Mucosa of rectum (tissue), 2 donors: ENCODE measurements around the gene PALLD.

Source experiments
- H3K27ac ChIP-seq, 2 donors: one replicate each; pipeline ENCODE4 v1.7.0; 2013; ENCODE audit warnings: inconsistent platforms in 2 of 2, low read depth in 2 of 2, low read length in 2 of 2
- H3K27me3 ChIP-seq, 2 donors: one replicate each; pipeline ENCODE4 v1.7.0; 2013; ENCODE audit warnings: low read length in 2 of 2; ENCODE audit not compliant: control insufficient read depth in 2 of 2, insufficient read depth in 2 of 2
- H3K36me3 ChIP-seq, 2 donors: one replicate each; pipeline ENCODE4 v1.7.0; 2013; ENCODE audit warnings: low read length in 2 of 2; ENCODE audit not compliant: control insufficient read depth in 2 of 2, insufficient read depth in 2 of 2
- H3K4me1 ChIP-seq, 2 donors: one replicate each; pipeline ENCODE4 v1.7.0; 2013; ENCODE audit warnings: low read length in 2 of 2, mild to moderate bottlenecking in 1 of 2; ENCODE audit not compliant: control insufficient read depth in 2 of 2, insufficient read depth in 2 of 2
- H3K4me3 ChIP-seq, 2 donors: one replicate each; pipeline ENCODE4 v1.7.0; 2013; ENCODE audit warnings: low read length in 2 of 2
- H3K9ac ChIP-seq, 2 donors: one replicate each; pipeline ENCODE4 v1.7.0; 2013; ENCODE audit warnings: low read length in 2 of 2, low read depth in 1 of 2, mild to moderate bottlenecking in 1 of 2
- H3K9me3 ChIP-seq, 2 donors: one replicate each; pipeline ENCODE4 v1.7.0; 2013; ENCODE audit warnings: low read length in 2 of 2; ENCODE audit not compliant: control insufficient read depth in 2 of 2
- donor health status: healthy.
- donor health status: Normal muscosa, but diverticular disease.

Gene PALLD

DNA sequence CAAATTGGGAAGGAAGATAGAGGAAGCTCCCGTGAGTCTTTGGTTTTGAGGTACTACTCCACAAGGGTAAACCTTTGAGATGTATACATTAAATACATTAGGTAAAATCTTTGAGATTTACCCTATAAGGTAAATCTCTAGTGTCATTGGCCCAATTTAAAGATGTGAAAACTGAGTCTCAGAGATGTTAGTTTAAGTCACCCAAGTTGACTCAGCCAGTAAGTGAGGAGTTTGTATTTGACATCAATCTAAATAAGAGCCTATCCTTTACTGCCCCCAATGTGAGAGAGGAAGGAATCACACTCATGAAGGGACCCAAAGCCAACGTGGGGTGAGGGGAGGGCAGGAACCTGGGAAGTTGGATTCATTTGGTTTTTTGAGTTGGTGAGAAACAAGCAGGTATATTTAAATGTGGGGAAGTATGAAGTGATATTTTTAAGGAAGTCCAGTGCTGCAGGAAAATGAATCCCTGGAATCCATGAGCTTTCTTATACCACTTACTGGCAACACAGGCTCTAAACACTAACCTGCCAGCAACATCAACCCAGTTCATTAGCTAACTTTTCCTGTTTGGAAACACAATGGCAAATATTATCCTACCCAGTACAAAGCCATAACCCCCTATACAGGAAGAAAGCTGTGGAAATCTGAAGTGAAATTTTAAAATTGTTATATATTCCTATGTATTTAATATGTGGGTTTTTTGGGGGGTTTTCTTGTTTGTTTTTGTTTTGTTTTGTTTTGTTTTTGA is 55.3 kb downstream of the PALLD start:
- H3K27me3 ChIP-seq, result no peaks in the 10 kb centered on the region
- no peaks in the 10 kb centered on the region for H3K36me3 ChIP-seq
- H3K9me3 ChIP-seq, result no peaks in the 10 kb centered on the region
- no peak overlapping the region for H3K4me3 ChIP-seq
- no peak overlapping the region for H3K27ac ChIP-seq
- no peak overlapping the region for H3K9ac ChIP-seq
- no peaks in the 10 kb centered on the region for H3K4me1 ChIP-seq

DNA sequence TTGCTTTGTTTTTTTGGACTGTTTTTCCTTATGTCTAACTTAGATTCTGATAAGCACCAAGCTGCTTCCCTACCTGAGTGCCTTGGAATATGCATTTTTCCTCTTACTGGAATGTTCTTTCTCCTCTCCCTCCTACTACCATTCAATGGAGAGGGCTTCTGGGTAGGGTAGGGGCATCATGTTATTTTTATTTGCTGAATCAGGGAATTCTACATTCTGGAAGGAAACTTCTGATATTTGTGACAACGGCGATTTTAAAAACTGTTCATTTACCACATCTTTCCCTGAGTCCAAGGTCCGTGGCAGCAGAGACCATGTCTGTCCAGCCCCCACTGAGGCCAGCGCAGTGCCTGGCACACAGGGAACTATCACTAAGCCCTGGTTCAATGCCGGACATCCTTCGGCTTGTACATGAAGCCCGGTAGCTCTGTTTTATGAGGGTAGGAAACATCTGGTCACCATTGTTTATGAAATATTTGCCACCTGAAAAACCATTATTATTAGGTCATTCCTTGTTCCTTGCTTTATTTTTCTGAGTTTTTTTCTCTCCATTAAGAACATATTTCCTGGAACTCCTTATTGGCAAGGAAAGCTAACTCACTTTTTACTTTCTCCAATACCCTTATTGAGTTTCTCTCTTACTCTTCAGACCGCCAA is 57.0 kb downstream of the PALLD start:
- no peak overlapping the region for H3K9ac ChIP-seq

DNA sequence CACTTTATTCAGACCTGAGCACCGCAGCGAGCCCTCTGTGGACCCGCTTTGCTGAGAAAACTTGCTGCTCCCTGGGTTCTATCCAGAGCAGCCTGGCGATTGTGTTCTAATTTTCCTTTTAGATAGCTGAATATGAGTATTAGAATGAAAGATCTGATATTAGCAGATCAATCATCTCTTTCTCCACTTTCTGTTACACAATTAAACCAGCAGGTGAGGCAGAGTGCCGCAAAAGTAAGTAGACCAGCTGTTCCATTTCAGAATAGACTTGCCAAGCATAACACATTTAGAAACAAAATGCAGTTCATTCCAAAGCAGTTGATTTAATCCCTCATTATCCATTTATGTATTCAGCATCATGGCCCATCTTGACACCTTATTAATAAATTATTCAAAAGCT is 58.6 kb downstream of the PALLD start:
- H3K9ac ChIP-seq, result no peak overlapping the region

More for the DNA sequence above, 57.0 kb downstream of the PALLD start:
- no peak overlapping the region for H3K27ac ChIP-seq
- H3K4me1 ChIP-seq, result no peaks in the 10 kb centered on the region
- H3K27me3 ChIP-seq, result no peaks in the 10 kb centered on the region
- H3K4me3 ChIP-seq, result no peak overlapping the region
- H3K9me3 ChIP-seq, result no peaks in the 10 kb centered on the region
- H3K36me3 ChIP-seq, result no peaks in the 10 kb centered on the region

DNA sequence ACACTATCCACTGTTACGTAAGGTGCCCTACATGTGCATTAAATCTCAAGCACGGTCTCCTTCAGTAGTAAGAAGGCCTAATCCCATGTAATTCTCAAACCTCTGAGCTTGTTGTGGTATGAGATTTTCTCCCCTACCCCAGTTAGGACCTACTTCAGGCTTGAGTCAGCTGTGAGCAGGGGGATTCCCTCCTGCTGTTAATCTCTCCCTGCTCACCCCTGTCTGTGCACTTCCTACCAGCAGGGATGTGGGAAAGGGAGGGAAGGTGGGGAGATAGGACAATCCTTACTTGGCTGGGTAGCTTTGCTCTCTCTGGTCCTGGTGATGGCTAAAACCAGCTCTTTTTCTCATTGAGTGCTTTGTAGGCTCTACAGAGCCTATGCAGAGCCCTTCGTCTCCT is 60.8 kb downstream of the PALLD start:
- Histone ChIP-seq H3K9ac (no peak overlapping the region), H3K9me3 (no peaks in the 10 kb centered on the region), H3K27ac (no peak overlapping the region), H3K4me1 (peaks cover 0 to 6% of the 10 kb centered on the region in 2 donors), H3K27me3 (no peaks in the 10 kb centered on the region), H3K4me3 (no peak overlapping the region), H3K36me3 (no peaks in the 10 kb centered on the region)

More for the DNA sequence above, 58.6 kb downstream of the PALLD start:
- Histone ChIP-seq H3K36me3 (no peaks in the 10 kb centered on the region), H3K4me1 (no peaks in the 10 kb centered on the region), H3K27ac (no peak overlapping the region), H3K9me3 (no peaks in the 10 kb centered on the region), H3K27me3 (no peaks in the 10 kb centered on the region), H3K4me3 (no peak overlapping the region)

DNA sequence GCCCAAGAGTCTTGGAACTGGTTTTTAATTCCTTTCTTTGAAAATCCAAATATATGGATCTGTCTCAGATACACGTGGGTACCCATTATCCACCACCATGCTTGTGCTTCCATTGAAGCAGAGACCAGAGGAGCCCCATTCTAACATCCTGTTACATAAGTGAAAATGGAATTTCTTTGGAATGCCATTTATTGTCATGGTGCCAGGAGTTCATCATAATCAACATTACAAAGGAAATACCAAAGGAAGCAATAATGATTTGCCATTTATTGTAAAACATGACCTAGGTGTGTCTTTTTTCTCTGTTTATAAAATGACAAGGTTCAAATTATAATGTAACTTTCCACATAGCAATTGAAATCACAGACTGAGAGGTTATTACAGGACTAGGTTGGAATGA is 61.7 kb downstream of the PALLD start:
- no peak overlapping the region for H3K9ac ChIP-seq
- H3K27me3 ChIP-seq, result no peaks in the 10 kb centered on the region
- no peak overlapping the region for H3K4me3 ChIP-seq
- H3K36me3 ChIP-seq, result no peaks in the 10 kb centered on the region
- no peak overlapping the region for H3K27ac ChIP-seq
- H3K9me3 ChIP-seq, result no peaks in the 10 kb centered on the region
- peaks cover 0 to 6% of the 10 kb centered on the region in 2 donors for H3K4me1 ChIP-seq

DNA sequence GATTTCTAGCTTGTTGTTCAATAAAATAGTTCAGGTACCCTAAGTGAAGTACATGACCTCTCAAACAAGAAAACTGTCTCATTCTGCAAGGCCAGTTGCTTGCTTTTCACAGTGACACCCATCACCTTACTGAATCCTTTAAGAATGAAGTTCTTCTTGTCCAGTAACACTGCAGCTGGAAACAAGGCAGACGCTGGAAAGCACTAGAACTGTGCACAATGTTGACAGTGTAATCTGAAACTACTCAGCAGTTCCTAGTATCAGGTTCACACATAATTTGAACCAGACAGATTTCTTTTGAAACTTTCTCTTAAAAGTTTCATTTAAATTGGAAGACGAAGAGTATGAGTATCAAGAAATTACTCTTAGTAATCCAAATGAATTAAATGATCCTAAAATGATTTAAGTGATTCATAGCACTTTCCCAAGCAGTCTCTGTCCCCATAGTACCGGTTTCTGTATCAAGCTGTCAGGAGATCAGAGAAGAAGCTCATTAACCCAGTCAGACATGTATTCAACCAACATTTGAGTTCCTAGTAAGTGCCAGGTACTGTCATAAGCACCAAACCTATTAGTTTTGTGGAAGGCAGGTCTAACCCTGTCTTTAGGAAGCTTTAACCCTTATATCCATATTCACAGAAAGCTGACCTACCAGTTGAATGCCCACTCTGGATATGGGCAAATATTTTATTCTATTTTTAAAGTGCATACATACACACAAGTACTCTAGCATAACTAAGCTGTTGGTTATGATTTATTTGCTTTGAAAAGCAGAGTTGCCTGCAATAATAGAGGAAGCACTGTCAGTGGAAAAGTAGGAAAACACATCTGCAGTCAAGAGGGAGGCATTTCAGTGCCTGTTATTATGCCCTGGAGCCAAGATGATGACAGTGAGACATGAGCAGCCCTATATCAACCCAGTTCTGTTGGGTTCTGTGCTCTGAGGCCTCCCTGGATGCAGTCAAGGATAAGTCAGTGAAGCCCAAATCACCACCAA is 63.6 kb downstream of the PALLD start:
- Histone ChIP-seq H3K27ac (no peak overlapping the region), H3K27me3 (no peaks in the 10 kb centered on the region), H3K36me3 (no peaks in the 10 kb centered on the region), H3K9me3 (no peaks in the 10 kb centered on the region), H3K4me1 (peaks cover 0 to 6% of the 10 kb centered on the region in 2 donors), H3K4me3 (no peak overlapping the region), H3K9ac (no peak overlapping the region)

DNA sequence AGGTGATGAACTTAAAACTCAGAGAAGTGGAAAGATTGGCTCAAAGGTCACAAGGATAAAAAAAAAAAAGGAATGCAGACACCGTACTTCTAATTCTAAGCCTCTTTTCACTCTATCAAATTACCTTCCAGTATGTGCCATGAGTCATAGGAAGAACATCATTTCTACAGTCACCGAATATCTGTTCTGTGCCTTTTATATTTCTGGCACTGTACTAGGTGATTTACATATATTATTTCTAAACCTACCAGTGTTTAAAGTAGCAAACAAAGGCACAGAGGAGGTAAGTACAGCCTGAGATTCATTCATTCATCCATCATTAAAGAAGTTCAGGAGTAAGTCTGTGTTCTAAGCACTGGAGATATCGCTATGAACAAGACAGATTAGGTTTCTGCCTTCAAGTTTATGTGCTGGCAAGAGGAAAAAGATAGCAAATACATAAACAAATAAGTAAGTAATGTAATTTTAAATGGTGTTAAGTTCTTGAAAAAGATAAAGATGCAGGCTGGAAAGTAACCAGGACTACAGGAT is 65.3 kb downstream of the PALLD start:
- Histone ChIP-seq H3K27ac (no peak overlapping the region), H3K9ac (no peak overlapping the region), H3K4me1 (peaks cover 0 to 6% of the 10 kb centered on the region in 2 donors), H3K9me3 (no peaks in the 10 kb centered on the region), H3K36me3 (no peaks in the 10 kb centered on the region), H3K27me3 (no peaks in the 10 kb centered on the region), H3K4me3 (no peak overlapping the region)

DNA sequence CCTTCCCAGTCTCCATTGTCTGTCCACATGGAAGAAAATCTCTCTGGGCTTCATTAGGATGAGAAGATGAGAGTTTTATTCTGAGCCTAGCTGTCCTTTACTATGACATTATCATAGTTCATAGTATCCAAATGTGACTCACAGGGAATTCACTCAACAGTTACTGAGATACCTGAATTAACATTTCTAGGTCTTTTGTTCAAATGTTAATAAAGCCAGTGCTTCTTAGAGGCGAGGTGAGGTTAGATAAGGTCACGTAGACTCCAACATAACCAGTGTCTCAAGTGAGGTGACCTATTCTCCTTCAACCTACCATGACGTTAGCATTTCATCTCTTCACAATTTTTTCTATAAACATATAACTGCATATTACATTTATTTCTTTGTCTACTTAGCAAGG is 67.2 kb downstream of the PALLD start:
- no peak overlapping the region for H3K4me3 ChIP-seq

DNA sequence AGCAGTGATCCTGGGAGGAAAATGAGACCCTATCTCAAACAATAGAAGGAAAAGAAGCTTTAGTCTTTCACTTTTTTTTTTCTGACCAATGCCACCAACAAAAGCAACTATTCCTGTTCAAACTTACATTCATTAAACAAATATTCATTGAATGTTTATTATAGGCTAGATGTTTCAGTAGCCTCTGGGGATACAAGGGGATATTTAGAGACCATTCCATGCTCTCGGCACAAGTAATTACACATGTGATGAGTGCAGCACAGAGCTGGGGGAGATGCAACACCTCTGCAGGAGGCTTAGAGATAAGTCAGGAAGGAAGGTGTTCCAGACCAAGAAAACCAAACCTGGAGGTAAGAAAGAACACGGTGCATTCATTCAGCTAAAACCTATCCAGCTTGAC is 68.3 kb downstream of the PALLD start:
- Histone ChIP-seq H3K9ac (no peak overlapping the region), H3K27ac (no peak overlapping the region), H3K36me3 (no peaks in the 10 kb centered on the region), H3K4me1 (peaks cover 0 to 12% of the 10 kb centered on the region in 2 donors), H3K27me3 (no peaks in the 10 kb centered on the region), H3K4me3 (no peak overlapping the region), H3K9me3 (no peaks in the 10 kb centered on the region)

More for the DNA sequence above, 67.2 kb downstream of the PALLD start:
- Histone ChIP-seq H3K4me1 (peaks cover 0 to 6% of the 10 kb centered on the region in 2 donors), H3K9me3 (no peaks in the 10 kb centered on the region), H3K9ac (no peak overlapping the region), H3K36me3 (no peaks in the 10 kb centered on the region), H3K27me3 (no peaks in the 10 kb centered on the region), H3K27ac (no peak overlapping the region)
